ENCODE results near the gene DHX35. TPM values are rescaled to one million over a fixed set of nuclear protein-coding genes. Genes with fewer than 3 reads are reported as not detected.

The DHX35 gene
- total and polyA plus RNA-seq, 2 donors from 2014 or later = 6.9 to 11.0 TPM

DNA sequence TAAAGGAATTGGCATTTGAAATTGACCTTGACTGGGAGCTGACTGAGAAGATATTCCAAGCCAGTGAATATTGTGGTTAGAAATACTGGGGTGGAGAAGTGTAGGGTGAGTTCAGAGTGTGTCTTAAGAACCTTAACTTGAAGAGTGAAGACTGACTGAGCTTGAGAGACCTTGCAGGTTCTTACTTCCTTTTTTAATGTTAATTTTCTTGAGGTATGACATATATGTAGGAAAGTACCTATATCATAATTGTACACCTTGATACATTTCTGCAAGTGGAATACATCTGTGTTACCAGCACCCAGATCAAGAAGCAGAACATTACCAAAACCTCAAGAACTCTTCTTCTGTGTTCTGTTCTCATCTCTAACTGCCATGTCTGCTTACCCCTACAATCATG is 11.0 kb downstream of the DHX35 start:
- Histone ChIP-seq H3K9me3 (ENCODE audit: control insufficient read depth in 2 of 3, insufficient read depth in 1 of 3, low read length in 3 of 3) (no peaks in the 10 kb centered on the region), H3K4me1 (ENCODE audit: control insufficient read depth in 2 of 3, insufficient read depth in 2 of 3, low read depth in 1 of 3, low read length in 3 of 3) (peaks cover 0 to 5% (median 4%) of the 10 kb centered on the region in 3 donors), H3K27ac (ENCODE audit: low read depth in 2 of 2, low read length in 2 of 2) (no peak overlapping the region), H3K27me3 (ENCODE audit: control insufficient read depth, insufficient read depth, low read length) (no peaks in the 10 kb centered on the region), H3K9ac (ENCODE audit: low read length in 3 of 3) (no peak overlapping the region), H3K36me3 (ENCODE audit: control insufficient read depth in 2 of 3, insufficient read depth in 3 of 3, low read length in 3 of 3) (peaks cover 0 to 16% (median 10%) of the 10 kb centered on the region in 3 donors), H3K4me3 (ENCODE audit: low read length in 3 of 3) (no peak overlapping the region)
- FAIRE-seq (no peak), DNase-seq (no peak)
- TF ChIP-seq CTCF (IDR thresholded peaks at IDR 0.05; ENCODE audit: borderline replicate concordance, extremely low read depth, insufficient read depth) = no peak
- intact Hi-C loops (cut with DNase I) = no loop called here

DNA sequence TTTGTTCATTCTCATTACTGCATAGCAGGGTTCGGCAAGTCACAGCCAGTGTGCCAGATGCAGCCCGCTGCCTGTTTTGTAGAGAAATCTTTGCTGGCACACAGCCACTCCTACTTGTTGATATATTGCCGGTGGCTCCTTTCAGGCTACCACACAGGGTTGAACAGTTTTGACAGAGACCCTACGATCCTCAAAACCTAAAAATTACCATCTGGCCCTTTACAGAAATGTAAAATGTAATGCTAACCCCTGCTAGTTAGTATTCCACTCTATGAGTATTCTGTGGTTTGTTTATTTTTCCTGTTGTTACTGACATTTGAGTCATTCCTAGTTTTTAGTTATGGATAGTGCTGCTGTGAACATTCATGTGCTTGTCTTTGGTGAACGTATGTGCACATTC is 11.5 kb downstream of the DHX35 start:
- TF ChIP-seq CTCF (IDR thresholded peaks at IDR 0.05; ENCODE audit: borderline replicate concordance, extremely low read depth, insufficient read depth) = no peak
- no peak overlapping the region for H3K4me3 ChIP-seq (ENCODE audit: low read length in 3 of 3)
- no peaks in the 10 kb centered on the region for H3K9me3 ChIP-seq (ENCODE audit: control insufficient read depth in 2 of 3, insufficient read depth in 1 of 3, low read length in 3 of 3)
- H3K27ac ChIP-seq (ENCODE audit: low read depth in 2 of 2, low read length in 2 of 2) = no peak overlapping the region
- H3K9ac ChIP-seq (ENCODE audit: low read length in 3 of 3) = no peak overlapping the region
- no peaks in the 10 kb centered on the region for H3K27me3 ChIP-seq (ENCODE audit: control insufficient read depth, insufficient read depth, low read length)
- intact Hi-C loops (cut with DNase I) = no loop called here
- peaks cover 0 to 16% (median 9%) of the 10 kb centered on the region in 3 donors for H3K36me3 ChIP-seq (ENCODE audit: control insufficient read depth in 2 of 3, insufficient read depth in 3 of 3, low read length in 3 of 3)
- peak in 1 of 5 donors; percentile 9 for DNase-seq
- no peak for FAIRE-seq
- H3K4me1 ChIP-seq (ENCODE audit: control insufficient read depth in 2 of 3, insufficient read depth in 2 of 3, low read depth in 1 of 3, low read length in 3 of 3) = peaks cover 0 to 5% (median 4%) of the 10 kb centered on the region in 3 donors

GRCh38 chr20:38975539-38976120 is 13.5 kb downstream of the DHX35 start:
- H3K36me3 ChIP-seq (ENCODE audit: control insufficient read depth in 2 of 3, insufficient read depth in 3 of 3, low read length in 3 of 3) = peaks cover 0 to 6% (median 0%) of the 10 kb centered on the region in 3 donors

More at GRCh38 chr20:38975539-38976120, 13.5 kb downstream of the DHX35 start:
- DNase-seq (no peak), FAIRE-seq (no peak)
- Histone ChIP-seq H3K4me3 (ENCODE audit: low read length in 3 of 3) (no peak overlapping the region), H3K9ac (ENCODE audit: low read length in 3 of 3) (no peak overlapping the region), H3K27me3 (ENCODE audit: control insufficient read depth, insufficient read depth, low read length) (no peaks in the 10 kb centered on the region), H3K4me1 (ENCODE audit: control insufficient read depth in 2 of 3, insufficient read depth in 2 of 3, low read depth in 1 of 3, low read length in 3 of 3) (peaks cover 0 to 5% (median 4%) of the 10 kb centered on the region in 3 donors), H3K9me3 (ENCODE audit: control insufficient read depth in 2 of 3, insufficient read depth in 1 of 3, low read length in 3 of 3) (no peaks in the 10 kb centered on the region), H3K27ac (ENCODE audit: low read depth in 2 of 2, low read length in 2 of 2) (no peak overlapping the region)
- TF ChIP-seq CTCF (IDR thresholded peaks at IDR 0.05; ENCODE audit: borderline replicate concordance, extremely low read depth, insufficient read depth) = no peak
- intact Hi-C loops (cut with DNase I) = no loop called here

Data from kidney (tissue), 14 donors.